DMS 273 (cell line): Measurements from ENCODE around the gene RIF1.

ENCODE experiments used
- DNase-seq: peaks from one replicate; lab custom pipeline; 2025; ENCODE audit not compliant: unreplicated experiment; lab: John Stamatoyannopoulos, UW

RIF1 gene

GRCh38 chr2:151498178-151498577, 88.5 kb downstream of the RIF1 start:
- DNase-seq: no peak

GRCh38 chr2:151506170-151506569, 96.5 kb downstream of the RIF1 start:
- no peak for DNase-seq

GRCh38 chr2:151508519-151508918, 98.8 kb downstream of the RIF1 start:
- no peak for DNase-seq

GRCh38 chr2:151518802-151519201, 109.1 kb downstream of the RIF1 start:
- DNase-seq: no peak

GRCh38 chr2:151520976-151521375, 111.3 kb downstream of the RIF1 start:
- no peak for DNase-seq

- no peak for DNase-seq
Measured at GRCh38 chr2:151522556-151522955, 112.9 kb downstream of the RIF1 start.

- no peak for DNase-seq
Measured at GRCh38 chr2:151523850-151524249, 114.1 kb downstream of the RIF1 start.

GRCh38 chr2:151525821-151526373, 116.2 kb downstream of the RIF1 start:
- DNase-seq: no peak

GRCh38 chr2:151526572-151527090, 116.9 kb downstream of the RIF1 start:
- no peak for DNase-seq
